Activated CD4-positive, alpha-beta memory T cell treated with anti-CD3 and anti-CD28 coated beads for 36 hours (primary cell): ENCODE data around the gene CCDC7. TPM values are rescaled to one million over a fixed set of nuclear protein-coding genes. Genes with fewer than 3 reads are reported as not detected.
"Not testable (repeated sequence)": the region's sequence is repeated elsewhere in the genome, so short reads cannot be mapped to it uniquely, and the experiment has no call there.

Experiments
- CTCF ChIA-PET: fragments of 350-600 bp; sonication (Branson Sonifier 250); formaldehyde crosslinking; loops from one replicate; lab custom pipeline; 2021; ENCODE audit warnings: antibody characterized with exemption, inconsistent platforms; lab: Charles Lee
- POLR2A ChIA-PET: fragments of 350-600 bp; sonication (Branson Sonifier 250); formaldehyde crosslinking; loops from one replicate; lab custom pipeline; 2021; ENCODE audit warnings: antibody characterized with exemption; lab: Charles Lee
- DNase-seq: peaks from one replicate; pipeline ENCODE4 v3.0.0-alpha.2; 2020
- H3K27ac Mint-ChIP-seq: one replicate; pipeline ENCODE4 v1.8.0; 2021; ENCODE audit warnings: mixed read lengths
- H3K27me3 Mint-ChIP-seq: one replicate; pipeline ENCODE4 v1.8.0; 2021; ENCODE audit warnings: mixed read lengths
- H3K36me3 Mint-ChIP-seq: one replicate; pipeline ENCODE4 v1.8.0; 2021; ENCODE audit warnings: mixed read lengths
- H3K4me1 Mint-ChIP-seq: one replicate; pipeline ENCODE4 v1.8.0; 2021; ENCODE audit warnings: low read depth, mixed read lengths
- H3K4me3 Mint-ChIP-seq: one replicate; pipeline ENCODE4 v1.8.0; 2021; ENCODE audit warnings: mild to moderate bottlenecking, mixed read lengths
- H3K9me3 Mint-ChIP-seq: one replicate; pipeline ENCODE4 v1.8.0; 2021; ENCODE audit warnings: mixed read lengths
- intact Hi-C: fragments of 100-400 bp; cut with micrococcal nuclease; formaldehyde crosslinking; loops from one replicate; pipeline ENCODE4 v1.15.1; 2023
- total RNA-seq, 2 experiments: library from RNA; stranded (reverse); gene quantifications; one replicate each; pipeline ENCODE4 v1.2.3, GENCODE V29; 2021

Gene CCDC7
- total RNA-seq, 2 experiments from 2014 or later, result 8.6 to 11.6 TPM

- POLR2A ChIA-PET, CTCF ChIA-PET, DNase-seq, H3K9me3 Mint-ChIP-seq, intact Hi-C loops, H3K27ac Mint-ChIP-seq, H3K27me3 Mint-ChIP-seq, H3K4me3 Mint-ChIP-seq, H3K4me1 Mint-ChIP-seq: not testable (repeated sequence)
- peaks cover 35% of the 10 kb centered on the region for H3K36me3 Mint-ChIP-seq
Observed at GRCh38 chr10:32505762-32506420, 60.0 kb downstream of the CCDC7 start.

DNA sequence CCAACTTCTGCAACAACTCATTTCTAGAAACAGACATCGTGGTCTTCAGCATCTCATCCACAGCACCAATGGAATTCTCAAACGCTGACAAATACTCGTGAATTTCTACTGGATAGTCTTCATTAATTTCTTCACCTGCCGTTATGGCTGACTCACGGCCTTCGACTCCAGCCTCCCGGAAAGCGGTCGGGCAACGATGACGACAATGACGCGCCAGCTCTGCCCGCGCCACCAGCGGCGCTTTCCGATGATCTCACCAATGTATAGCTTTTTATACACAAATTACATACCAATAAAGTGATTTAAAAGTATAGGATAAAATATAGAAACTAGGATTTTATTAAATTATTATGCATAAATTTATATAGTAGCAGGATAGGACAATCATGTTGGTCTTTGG is 65.7 kb downstream of the CCDC7 start:
- peaks cover 2% of the 10 kb centered on the region for H3K9me3 Mint-ChIP-seq
- intact Hi-C loops, result no loop called here
- no peak overlapping the region for H3K4me3 Mint-ChIP-seq
- no peak for DNase-seq
- ChIA-PET CTCF (no interaction called here), POLR2A (no interaction called here)
- H3K27me3 Mint-ChIP-seq, result no peaks in the 10 kb centered on the region
- no peaks in the 10 kb centered on the region for H3K4me1 Mint-ChIP-seq
- peaks cover 22% of the 10 kb centered on the region for H3K36me3 Mint-ChIP-seq
- no peak overlapping the region for H3K27ac Mint-ChIP-seq

- no peaks in the 10 kb centered on the region for H3K27me3 Mint-ChIP-seq
- intact Hi-C loops, result no loop called here
- peaks cover 4% of the 10 kb centered on the region for H3K4me1 Mint-ChIP-seq
- peaks cover 9% of the 10 kb centered on the region for H3K36me3 Mint-ChIP-seq
- H3K9me3 Mint-ChIP-seq, result peaks cover 19% of the 10 kb centered on the region
- CTCF ChIA-PET, result no interaction called here
- DNase-seq, result no peak
- POLR2A ChIA-PET, result no interaction called here
- no peak overlapping the region for H3K4me3 Mint-ChIP-seq
- no peak overlapping the region for H3K27ac Mint-ChIP-seq
Observed at GRCh38 chr10:32516567-32517495, 70.9 kb downstream of the CCDC7 start.

DNA sequence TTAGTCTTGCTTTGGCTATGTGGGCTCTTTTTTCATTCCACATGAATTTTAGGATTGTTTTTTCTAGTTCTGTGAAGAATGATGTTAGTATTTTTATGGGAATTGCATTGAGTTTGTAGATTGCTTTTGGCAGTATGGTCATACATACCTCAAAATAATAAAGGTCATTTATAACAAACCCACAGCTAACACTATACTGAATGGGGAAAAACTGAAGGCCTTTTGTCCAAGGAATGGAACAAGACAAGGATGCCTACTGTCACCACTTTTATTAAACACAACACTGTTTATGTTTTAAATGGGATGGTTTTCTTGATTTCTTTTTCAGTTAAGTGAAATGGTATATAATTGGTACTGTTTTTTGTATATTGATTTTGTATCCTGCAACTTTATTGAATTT is 84.3 kb downstream of the CCDC7 start:
- no peak for DNase-seq
- Mint-ChIP-seq H3K9me3 (peaks cover 16% of the 10 kb centered on the region), H3K27me3 (no peaks in the 10 kb centered on the region), H3K4me1 (no peaks in the 10 kb centered on the region), H3K4me3 (no peak overlapping the region), H3K27ac (no peak overlapping the region), H3K36me3 (peaks cover 33% of the 10 kb centered on the region)
- intact Hi-C loops, result no loop called here
- ChIA-PET POLR2A (no interaction called here), CTCF (no interaction called here)

DNA sequence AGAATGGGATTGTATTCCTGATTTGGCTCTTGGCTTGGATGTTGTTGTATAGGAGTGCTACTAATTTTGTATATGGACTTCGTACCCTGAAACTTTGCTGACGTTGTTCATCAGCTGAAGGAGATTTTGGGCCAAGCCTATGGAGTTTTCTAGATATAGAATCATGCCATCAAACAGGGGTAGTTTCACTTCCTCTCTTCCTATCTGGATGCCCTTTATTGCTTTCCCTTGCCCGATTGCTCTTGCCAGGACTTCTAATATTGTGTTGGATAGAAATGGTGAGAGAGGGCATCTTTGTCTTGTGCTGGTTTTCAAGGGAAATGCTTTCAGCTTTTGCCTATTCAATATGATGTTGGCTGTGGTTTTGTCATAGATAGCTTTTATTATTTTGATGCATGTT is 92.3 kb downstream of the CCDC7 start:
- H3K4me1 Mint-ChIP-seq, result no peaks in the 10 kb centered on the region
- CTCF ChIA-PET, result no interaction called here
- intact Hi-C loops, result no loop called here
- peaks cover 18% of the 10 kb centered on the region for H3K9me3 Mint-ChIP-seq
- no peak overlapping the region for H3K4me3 Mint-ChIP-seq
- no peak overlapping the region for H3K27ac Mint-ChIP-seq
- POLR2A ChIA-PET, result no interaction called here
- H3K27me3 Mint-ChIP-seq, result no peaks in the 10 kb centered on the region
- peaks cover 20% of the 10 kb centered on the region for H3K36me3 Mint-ChIP-seq
- no peak for DNase-seq

GRCh38 chr10:32540691-32541470 is 94.9 kb downstream of the CCDC7 start:
- Mint-ChIP-seq H3K9me3 (peaks cover 5% of the 10 kb centered on the region), H3K27ac (no peak overlapping the region), H3K27me3 (no peaks in the 10 kb centered on the region), H3K4me3 (no peak overlapping the region), H3K4me1 (no peaks in the 10 kb centered on the region), H3K36me3 (peaks cover 3% of the 10 kb centered on the region)
- CTCF ChIA-PET, result no interaction called here
- POLR2A ChIA-PET, result no interaction called here
- DNase-seq, result no peak
- intact Hi-C loops, result no loop called here

- H3K9me3 Mint-ChIP-seq, result peaks cover 16% of the 10 kb centered on the region
- peaks cover 34% of the 10 kb centered on the region for H3K36me3 Mint-ChIP-seq
- no peaks in the 10 kb centered on the region for H3K27me3 Mint-ChIP-seq
- no peak overlapping the region for H3K27ac Mint-ChIP-seq
- intact Hi-C loops, result no loop called here
- no peak overlapping the region for H3K4me3 Mint-ChIP-seq
- H3K4me1 Mint-ChIP-seq, result no peaks in the 10 kb centered on the region
- ChIA-PET POLR2A (no interaction called here), CTCF (no interaction called here)
- DNase-seq, result no peak
Observed at GRCh38 chr10:32548208-32548607, 102.3 kb downstream of the CCDC7 start.

- intact Hi-C loops, result no loop called here
- ChIA-PET POLR2A (no interaction called here), CTCF (no interaction called here)
- Mint-ChIP-seq H3K27ac (no peak overlapping the region), H3K36me3 (peaks cover 25% of the 10 kb centered on the region), H3K9me3 (peaks cover 3% of the 10 kb centered on the region), H3K4me1 (peaks cover 10% of the 10 kb centered on the region), H3K27me3 (no peaks in the 10 kb centered on the region), H3K4me3 (no peak overlapping the region)
- DNase-seq, result no peak
Observed at GRCh38 chr10:32556783-32557395, 110.9 kb downstream of the CCDC7 start.

DNA sequence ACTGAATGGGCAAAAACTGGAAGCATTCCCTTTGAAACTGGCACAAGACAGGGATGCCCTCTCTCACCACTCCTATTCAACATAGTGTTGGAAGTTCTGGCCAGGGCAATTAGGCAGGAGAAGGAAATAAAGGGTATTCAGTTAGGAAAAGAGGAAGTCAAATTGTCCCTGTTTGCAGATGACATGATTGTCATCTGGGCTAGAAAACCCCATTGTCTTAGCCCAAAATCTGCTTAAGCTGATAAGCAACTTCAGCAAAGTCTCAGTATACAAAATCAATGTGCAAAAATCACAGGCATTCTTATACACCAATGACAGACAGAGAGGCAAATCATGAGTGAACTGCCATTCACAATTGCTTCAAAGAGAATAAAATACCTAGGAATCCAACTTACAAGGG is 116.8 kb downstream of the CCDC7 start:
- H3K4me3 Mint-ChIP-seq, H3K9me3 Mint-ChIP-seq, H3K27me3 Mint-ChIP-seq, DNase-seq, intact Hi-C loops, POLR2A ChIA-PET, H3K27ac Mint-ChIP-seq, CTCF ChIA-PET: not testable (repeated sequence)
- H3K4me1 Mint-ChIP-seq, result peaks cover 10% of the 10 kb centered on the region
- peaks cover 13% of the 10 kb centered on the region for H3K36me3 Mint-ChIP-seq

DNA sequence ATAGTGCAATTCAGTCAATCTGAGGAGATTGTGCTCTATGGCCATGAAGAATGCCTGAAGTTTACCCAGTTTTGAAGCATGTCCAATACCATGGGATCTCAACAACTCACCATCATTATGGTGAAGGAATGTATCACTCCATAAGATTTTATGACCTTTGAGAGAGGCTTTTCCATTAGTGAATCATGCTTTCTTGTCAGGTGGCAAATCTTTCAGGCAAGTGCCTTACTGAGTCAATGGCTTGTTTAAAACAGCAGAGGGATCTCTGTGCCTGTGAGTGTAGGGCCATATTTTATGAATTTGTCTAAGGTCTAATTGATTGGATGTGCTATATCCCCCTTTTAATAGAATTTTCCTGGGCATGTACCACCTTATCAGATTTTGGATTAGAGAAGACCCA is 131.5 kb downstream of the CCDC7 start:
- Mint-ChIP-seq H3K36me3 (peaks cover 1% of the 10 kb centered on the region), H3K27ac (no peak overlapping the region), H3K4me1 (no peaks in the 10 kb centered on the region), H3K4me3 (no peak overlapping the region), H3K9me3 (no peaks in the 10 kb centered on the region), H3K27me3 (no peaks in the 10 kb centered on the region)
- intact Hi-C loops, result no loop called here
- ChIA-PET CTCF (no interaction called here), POLR2A (no interaction called here)
- DNase-seq, result no peak

GRCh38 chr10:32582946-32583345 is 137.0 kb downstream of the CCDC7 start:
- H3K27ac Mint-ChIP-seq, result no peak overlapping the region
- no peak for DNase-seq
- H3K27me3 Mint-ChIP-seq, result no peaks in the 10 kb centered on the region
- intact Hi-C loops, result no loop called here
- ChIA-PET POLR2A (no interaction called here), CTCF (no interaction called here)
- H3K4me3 Mint-ChIP-seq, result no peak overlapping the region
- no peaks in the 10 kb centered on the region for H3K4me1 Mint-ChIP-seq
- peaks cover 11% of the 10 kb centered on the region for H3K9me3 Mint-ChIP-seq
- H3K36me3 Mint-ChIP-seq, result peaks cover 17% of the 10 kb centered on the region

- DNase-seq, H3K4me3 Mint-ChIP-seq, POLR2A ChIA-PET, H3K27ac Mint-ChIP-seq, H3K27me3 Mint-ChIP-seq, CTCF ChIA-PET, H3K4me1 Mint-ChIP-seq, intact Hi-C loops: not testable (repeated sequence)
- Mint-ChIP-seq H3K36me3 (peaks cover 71% of the 10 kb centered on the region), H3K9me3 (peaks cover 55% of the 10 kb centered on the region)
Observed at GRCh38 chr10:32598022-32598421, 152.1 kb downstream of the CCDC7 start.
